ENCODE data around the gene VWF.

The VWF gene

GRCh38 chr12:6086316-6086715 is 38.2 kb downstream of the VWF start:
- Mint-ChIP-seq H3K4me3 (no peak overlapping the region), H3K27me3 (ENCODE audit: low read depth, poor library complexity) (peaks cover 8% of the 10 kb centered on the region), H3K36me3 (ENCODE audit: low read depth) (no peaks in the 10 kb centered on the region), H3K4me1 (peaks cover 78% of the 10 kb centered on the region), H3K27ac (no peak overlapping the region), H3K9me3 (no peaks in the 10 kb centered on the region)
- no peak for TF ChIP-seq CTCF (IDR thresholded peaks at IDR 0.05)
- DNase-seq = no peak

- no peak for TF ChIP-seq CTCF (IDR thresholded peaks at IDR 0.05)
- peaks cover 75% of the 10 kb centered on the region for H3K4me1 Mint-ChIP-seq
- no peak for DNase-seq
- H3K27ac Mint-ChIP-seq = no peak overlapping the region
- no peaks in the 10 kb centered on the region for H3K9me3 Mint-ChIP-seq
- H3K4me3 Mint-ChIP-seq = no peak overlapping the region
- H3K36me3 Mint-ChIP-seq (ENCODE audit: low read depth) = no peaks in the 10 kb centered on the region
- peaks cover 8% of the 10 kb centered on the region for H3K27me3 Mint-ChIP-seq (ENCODE audit: low read depth, poor library complexity)
Measured at GRCh38 chr12:6085841-6086240, 38.6 kb downstream of the VWF start.

GRCh38 chr12:6084969-6085450 is 39.5 kb downstream of the VWF start:
- Mint-ChIP-seq H3K4me1 (peaks cover 67% of the 10 kb centered on the region), H3K27me3 (ENCODE audit: low read depth, poor library complexity) (peaks cover 4% of the 10 kb centered on the region), H3K4me3 (no peak overlapping the region), H3K9me3 (no peaks in the 10 kb centered on the region), H3K36me3 (ENCODE audit: low read depth) (no peaks in the 10 kb centered on the region), H3K27ac (no peak overlapping the region)
- TF ChIP-seq CTCF (IDR thresholded peaks at IDR 0.05) = no peak
- DNase-seq = no peak

GRCh38 chr12:6084261-6084968 is 40.1 kb downstream of the VWF start:
- DNase-seq = no peak
- H3K27me3 Mint-ChIP-seq (ENCODE audit: low read depth, poor library complexity) = peaks cover 4% of the 10 kb centered on the region
- no peak for TF ChIP-seq CTCF (IDR thresholded peaks at IDR 0.05)
- H3K4me1 Mint-ChIP-seq = peaks cover 61% of the 10 kb centered on the region
- no peaks in the 10 kb centered on the region for H3K36me3 Mint-ChIP-seq (ENCODE audit: low read depth)
- H3K27ac Mint-ChIP-seq = no peak overlapping the region
- no peaks in the 10 kb centered on the region for H3K9me3 Mint-ChIP-seq
- H3K4me3 Mint-ChIP-seq = peak overlapping the region; percentile 1

- DNase-seq = no peak
- peaks cover 57% of the 10 kb centered on the region for H3K4me1 Mint-ChIP-seq
- H3K27me3 Mint-ChIP-seq (ENCODE audit: low read depth, poor library complexity) = peaks cover 4% of the 10 kb centered on the region
- H3K9me3 Mint-ChIP-seq = no peaks in the 10 kb centered on the region
- no peak overlapping the region for H3K4me3 Mint-ChIP-seq
- no peak overlapping the region for H3K27ac Mint-ChIP-seq
- TF ChIP-seq CTCF (IDR thresholded peaks at IDR 0.05) = no peak
- no peaks in the 10 kb centered on the region for H3K36me3 Mint-ChIP-seq (ENCODE audit: low read depth)
Measured at GRCh38 chr12:6083601-6084000, 40.9 kb downstream of the VWF start.

GRCh38 chr12:6082613-6083012 is 41.9 kb downstream of the VWF start:
- TF ChIP-seq CTCF (IDR thresholded peaks at IDR 0.05) = no peak
- no peaks in the 10 kb centered on the region for H3K9me3 Mint-ChIP-seq

More at GRCh38 chr12:6082613-6083012, 41.9 kb downstream of the VWF start:
- H3K4me1 Mint-ChIP-seq = peaks cover 58% of the 10 kb centered on the region
- H3K27me3 Mint-ChIP-seq (ENCODE audit: low read depth, poor library complexity) = no peaks in the 10 kb centered on the region
- no peak overlapping the region for H3K4me3 Mint-ChIP-seq
- H3K36me3 Mint-ChIP-seq (ENCODE audit: low read depth) = no peaks in the 10 kb centered on the region
- H3K27ac Mint-ChIP-seq = no peak overlapping the region
- no peak for DNase-seq

Measured in nephron progenitor cell (in vitro differentiated cells).